HEK293 (cell line): ENCODE data around the gene RAP1GAP.
A peak's percentile ranks its signal among the peaks of the same experiment; 100 is the strongest.

Source experiments
- HOXD13 ChIP-seq: sonication (generic); formaldehyde crosslinking; IDR thresholded peaks from 2 replicates; pipeline ENCODE4 v1.8.0; 2022; ENCODE audit warnings: missing genetic modification reagents, borderline replicate concordance
- KLF1 ChIP-seq: fragments of 450-650 bp; formaldehyde crosslinking; IDR thresholded peaks from 2 replicates; pipeline ENCODE4 v1.5.1; 2016; ENCODE audit warnings: missing biosample characterization, missing genetic modification characterization
- KLF10 ChIP-seq: fragments of 450-650 bp; IDR thresholded peaks from 2 replicates; pipeline ENCODE4 v1.5.1; 2018; ENCODE audit warnings: missing biosample characterization, mild to moderate bottlenecking, missing genetic modification characterization
- KLF16 ChIP-seq: fragments of 450-650 bp; formaldehyde crosslinking; IDR thresholded peaks from 2 replicates; pipeline ENCODE4 v1.5.1; 2017; ENCODE audit warnings: missing biosample characterization, missing genetic modification characterization
- OSR2 ChIP-seq: fragments of 450-650 bp; formaldehyde crosslinking; IDR thresholded peaks from 2 replicates; pipeline ENCODE4 v1.5.1; 2016; ENCODE audit warnings: missing biosample characterization, missing genetic modification characterization
- OVOL3 ChIP-seq: fragments of 450-650 bp; formaldehyde crosslinking; IDR thresholded peaks from 2 replicates; pipeline ENCODE4 v1.5.1; 2016; ENCODE audit warnings: missing biosample characterization, missing genetic modification characterization
- REPIN1 ChIP-seq: fragments of 450-650 bp; formaldehyde crosslinking; IDR thresholded peaks from 2 replicates; pipeline ENCODE4 v1.5.1; 2017; ENCODE audit warnings: missing biosample characterization, missing genetic modification characterization, low read depth
- SP7 ChIP-seq: fragments of 450-650 bp; formaldehyde crosslinking; IDR thresholded peaks from 2 replicates; pipeline ENCODE4 v1.5.1; 2016; ENCODE audit warnings: missing biosample characterization, missing genetic modification characterization
- TCF7L2 ChIP-seq: IDR thresholded peaks from 2 replicates; pipeline ENCODE4 v1.6.1; 2011; ENCODE audit warnings: low read depth, mild to moderate bottlenecking, inconsistent platforms, low read length, moderate library complexity, borderline replicate concordance
- ZBTB20 ChIP-seq: fragments of 450-650 bp; formaldehyde crosslinking; IDR thresholded peaks from 2 replicates; pipeline ENCODE4 v1.5.1; 2016; ENCODE audit warnings: missing biosample characterization, missing genetic modification characterization
- ZNF174 ChIP-seq: fragments of 450-650 bp; formaldehyde crosslinking; IDR thresholded peaks from 2 replicates; pipeline ENCODE4 v1.5.0; 2017; ENCODE audit warnings: missing biosample characterization, mild to moderate bottlenecking, missing genetic modification characterization
- ZNF2 ChIP-seq: fragments of 450-650 bp; formaldehyde crosslinking; IDR thresholded peaks from 2 replicates; pipeline ENCODE4 v1.5.1; 2016; ENCODE audit warnings: missing biosample characterization, missing genetic modification characterization
- ZNF211 ChIP-seq: fragments of 450-650 bp; formaldehyde crosslinking; IDR thresholded peaks from 2 replicates; pipeline ENCODE4 v1.5.1; 2016; ENCODE audit warnings: low read depth, missing biosample characterization, missing genetic modification characterization
- ZNF324 ChIP-seq: fragments of 450-650 bp; formaldehyde crosslinking; IDR thresholded peaks from 2 replicates; pipeline ENCODE4 v1.5.1; 2016; ENCODE audit warnings: missing biosample characterization, missing genetic modification characterization
- ZNF335 ChIP-seq: fragments of 450-650 bp; formaldehyde crosslinking; conservative IDR thresholded peaks from 2 replicates; pipeline ENCODE4 v1.5.1; 2016; ENCODE audit warnings: missing biosample characterization, missing genetic modification characterization
- ZNF530 ChIP-seq: fragments of 450-650 bp; formaldehyde crosslinking; IDR thresholded peaks from 2 replicates; pipeline ENCODE4 v1.5.1; 2016; ENCODE audit warnings: low read depth, missing biosample characterization, missing genetic modification characterization
- ZNF548 ChIP-seq: fragments of 450-650 bp; formaldehyde crosslinking; IDR thresholded peaks from 2 replicates; pipeline ENCODE4 v1.5.1; 2016; ENCODE audit warnings: missing biosample characterization, missing genetic modification characterization
- ZNF549 ChIP-seq: fragments of 450-650 bp; IDR thresholded peaks from 2 replicates; pipeline ENCODE4 v1.5.1; 2018; ENCODE audit warnings: missing biosample characterization, missing genetic modification characterization, mild to moderate bottlenecking, inconsistent platforms, moderate library complexity
- ZNF571 ChIP-seq: fragments of 450-650 bp; formaldehyde crosslinking; IDR thresholded peaks from 2 replicates; pipeline ENCODE4 v1.5.0; 2017; ENCODE audit warnings: missing biosample characterization, missing genetic modification characterization
- ZNF629 ChIP-seq: fragments of 450-650 bp; formaldehyde crosslinking; IDR thresholded peaks from 2 replicates; pipeline ENCODE4 v1.5.1; 2017; ENCODE audit warnings: missing biosample characterization, missing genetic modification characterization
- ZSCAN23 ChIP-seq: fragments of 450-650 bp; formaldehyde crosslinking; IDR thresholded peaks from 2 replicates; pipeline ENCODE4 v1.5.1; 2016; ENCODE audit warnings: missing biosample characterization, missing genetic modification characterization
- TF ChIP-seq, protein P1 (sequence below): fragments of 450-650 bp; formaldehyde crosslinking; IDR thresholded peaks from 2 replicates; pipeline ENCODE4 v1.5.1; 2016; ENCODE audit warnings: missing biosample characterization, missing genetic modification characterization
- TF ChIP-seq, protein P2 (sequence below): fragments of 450-650 bp; IDR thresholded peaks from 2 replicates; pipeline ENCODE4 v1.5.1; 2018; ENCODE audit warnings: missing biosample characterization, missing genetic modification characterization
- TF ChIP-seq, protein P3 (sequence below): fragments of 450-650 bp; formaldehyde crosslinking; IDR thresholded peaks from 2 replicates; pipeline ENCODE4 v1.5.1; 2016; ENCODE audit warnings: missing biosample characterization, missing genetic modification characterization
- TF ChIP-seq, protein P4 (sequence below): fragments of 450-650 bp; formaldehyde crosslinking; IDR thresholded peaks from 2 replicates; pipeline ENCODE4 v1.5.1; 2017; ENCODE audit warnings: missing biosample characterization, mild to moderate bottlenecking, missing genetic modification characterization, moderate library complexity
- TF ChIP-seq, protein P5 (sequence below): fragments of 450-650 bp; formaldehyde crosslinking; IDR thresholded peaks from 2 replicates; pipeline ENCODE4 v1.5.1; 2016; ENCODE audit warnings: missing biosample characterization, missing genetic modification characterization, borderline replicate concordance
- TF ChIP-seq, protein P6 (sequence below): fragments of 450-650 bp; formaldehyde crosslinking; IDR thresholded peaks from 2 replicates; pipeline ENCODE4 v1.5.1; 2016; ENCODE audit warnings: missing biosample characterization, missing genetic modification characterization, borderline replicate concordance
- TF ChIP-seq, protein P7 (sequence below): fragments of 450-650 bp; formaldehyde crosslinking; IDR thresholded peaks from 2 replicates; pipeline ENCODE4 v1.5.1; 2016; ENCODE audit warnings: missing biosample characterization, missing genetic modification characterization

RAP1GAP gene

DNA sequence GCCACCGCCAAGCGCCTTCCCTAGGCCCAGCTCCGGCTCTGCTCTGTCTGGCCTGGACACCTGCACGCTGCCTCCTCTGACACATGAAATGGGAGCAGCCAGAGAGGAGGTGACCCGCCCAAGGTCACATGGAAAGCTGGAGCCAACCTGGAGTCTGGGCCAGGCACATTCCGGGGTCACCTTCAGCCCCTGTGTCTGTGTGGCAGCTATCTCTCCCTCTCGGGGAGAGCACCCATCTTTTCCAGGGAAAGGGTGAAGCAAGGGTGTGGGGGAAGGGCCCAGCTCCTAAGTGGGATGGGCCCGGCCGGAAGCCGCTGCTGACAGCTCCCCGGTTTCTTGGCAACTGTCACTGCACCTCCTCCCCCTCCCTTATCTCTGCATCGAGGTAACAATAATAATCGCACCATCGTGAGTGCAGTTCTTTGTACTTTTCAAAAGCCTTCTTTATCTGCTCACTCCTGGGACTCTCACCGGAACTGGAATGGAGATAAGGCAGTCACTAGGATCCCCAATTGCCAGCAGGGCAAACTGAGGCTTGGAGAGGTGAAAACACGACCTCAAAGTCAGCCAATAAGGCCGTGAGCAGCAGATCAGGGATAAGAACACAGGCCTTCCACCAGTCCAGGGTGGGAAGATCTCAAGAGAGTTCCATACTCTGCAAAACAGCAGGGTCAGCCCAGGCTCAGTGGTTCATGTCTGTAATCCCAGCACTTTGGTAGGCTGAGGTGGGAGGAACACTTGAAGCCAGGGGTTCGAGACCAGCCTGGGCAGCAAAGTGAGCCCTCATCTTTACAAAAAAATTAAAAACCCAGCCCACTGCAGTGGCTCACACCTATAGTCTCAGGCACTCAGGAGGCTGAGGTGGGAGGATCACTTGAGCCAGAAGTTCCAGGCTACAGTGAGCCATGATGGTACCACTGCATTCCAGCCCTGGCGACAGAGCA lies 36.9 kb downstream of the RAP1GAP start (continued):
- TF ChIP-seq KLF1 (tag by site-specific recombination) (peak; percentile 48), ZNF324 (tag by site-specific recombination) (no peak), ZNF174 (tag by site-specific recombination) (no peak), ZBTB20 (0 out of 2 replicates have a peak, but pooled peaks have one; percentile 32), REPIN1 (no peak), ZNF548 (tag by site-specific recombination) (no peak; the same call in 1 of the 2 replicates), ZNF530 (tag by site-specific recombination) (no peak), ZNF2 (tag by site-specific recombination) (no peak), OVOL3 (tag by site-specific recombination) (no peak), KLF16 (tag by site-specific recombination) (no peak), HOXD13 (CRISPR knock-in tag) (no peak), ZNF211 (tag by site-specific recombination) (no peak), ZNF571 (tag by site-specific recombination) (no peak), SP7 (tag by site-specific recombination) (peak; percentile 41; the same call in 1 of the 2 replicates), ZNF629 (tag by site-specific recombination) (no peak), ZNF335 (tag by site-specific recombination) (no peak), ZSCAN23 (no peak), KLF10 (tag by site-specific recombination) (no peak), TCF7L2 (peak; percentile 73; the same call in 1 of the 2 replicates), OSR2 (peak; percentile 64), ZNF549 (tag by site-specific recombination) (no peak)
- TF ChIP-seq, protein P1, sequence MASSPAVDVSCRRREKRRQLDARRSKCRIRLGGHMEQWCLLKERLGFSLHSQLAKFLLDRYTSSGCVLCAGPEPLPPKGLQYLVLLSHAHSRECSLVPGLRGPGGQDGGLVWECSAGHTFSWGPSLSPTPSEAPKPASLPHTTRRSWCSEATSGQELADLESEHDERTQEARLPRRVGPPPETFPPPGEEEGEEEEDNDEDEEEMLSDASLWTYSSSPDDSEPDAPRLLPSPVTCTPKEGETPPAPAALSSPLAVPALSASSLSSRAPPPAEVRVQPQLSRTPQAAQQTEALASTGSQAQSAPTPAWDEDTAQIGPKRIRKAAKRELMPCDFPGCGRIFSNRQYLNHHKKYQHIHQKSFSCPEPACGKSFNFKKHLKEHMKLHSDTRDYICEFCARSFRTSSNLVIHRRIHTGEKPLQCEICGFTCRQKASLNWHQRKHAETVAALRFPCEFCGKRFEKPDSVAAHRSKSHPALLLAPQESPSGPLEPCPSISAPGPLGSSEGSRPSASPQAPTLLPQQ (tag by site-specific recombination): peak; percentile 77
- TF ChIP-seq, protein P2, sequence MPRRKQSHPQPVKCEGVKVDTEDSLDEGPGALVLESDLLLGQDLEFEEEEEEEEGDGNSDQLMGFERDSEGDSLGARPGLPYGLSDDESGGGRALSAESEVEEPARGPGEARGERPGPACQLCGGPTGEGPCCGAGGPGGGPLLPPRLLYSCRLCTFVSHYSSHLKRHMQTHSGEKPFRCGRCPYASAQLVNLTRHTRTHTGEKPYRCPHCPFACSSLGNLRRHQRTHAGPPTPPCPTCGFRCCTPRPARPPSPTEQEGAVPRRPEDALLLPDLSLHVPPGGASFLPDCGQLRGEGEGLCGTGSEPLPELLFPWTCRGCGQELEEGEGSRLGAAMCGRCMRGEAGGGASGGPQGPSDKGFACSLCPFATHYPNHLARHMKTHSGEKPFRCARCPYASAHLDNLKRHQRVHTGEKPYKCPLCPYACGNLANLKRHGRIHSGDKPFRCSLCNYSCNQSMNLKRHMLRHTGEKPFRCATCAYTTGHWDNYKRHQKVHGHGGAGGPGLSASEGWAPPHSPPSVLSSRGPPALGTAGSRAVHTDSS (tag by site-specific recombination): no peak
- TF ChIP-seq, protein P3, sequence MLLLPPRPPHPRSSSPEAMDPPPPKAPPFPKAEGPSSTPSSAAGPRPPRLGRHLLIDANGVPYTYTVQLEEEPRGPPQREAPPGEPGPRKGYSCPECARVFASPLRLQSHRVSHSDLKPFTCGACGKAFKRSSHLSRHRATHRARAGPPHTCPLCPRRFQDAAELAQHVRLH (tag by site-specific recombination): no peak
- TF ChIP-seq, protein P4, sequence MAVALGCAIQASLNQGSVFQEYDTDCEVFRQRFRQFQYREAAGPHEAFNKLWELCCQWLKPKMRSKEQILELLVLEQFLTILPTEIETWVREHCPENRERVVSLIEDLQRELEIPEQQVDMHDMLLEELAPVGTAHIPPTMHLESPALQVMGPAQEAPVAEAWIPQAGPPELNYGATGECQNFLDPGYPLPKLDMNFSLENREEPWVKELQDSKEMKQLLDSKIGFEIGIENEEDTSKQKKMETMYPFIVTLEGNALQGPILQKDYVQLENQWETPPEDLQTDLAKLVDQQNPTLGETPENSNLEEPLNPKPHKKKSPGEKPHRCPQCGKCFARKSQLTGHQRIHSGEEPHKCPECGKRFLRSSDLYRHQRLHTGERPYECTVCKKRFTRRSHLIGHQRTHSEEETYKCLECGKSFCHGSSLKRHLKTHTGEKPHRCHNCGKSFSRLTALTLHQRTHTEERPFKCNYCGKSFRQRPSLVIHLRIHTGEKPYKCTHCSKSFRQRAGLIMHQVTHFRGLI (tag by site-specific recombination): no peak
- TF ChIP-seq, protein P5, sequence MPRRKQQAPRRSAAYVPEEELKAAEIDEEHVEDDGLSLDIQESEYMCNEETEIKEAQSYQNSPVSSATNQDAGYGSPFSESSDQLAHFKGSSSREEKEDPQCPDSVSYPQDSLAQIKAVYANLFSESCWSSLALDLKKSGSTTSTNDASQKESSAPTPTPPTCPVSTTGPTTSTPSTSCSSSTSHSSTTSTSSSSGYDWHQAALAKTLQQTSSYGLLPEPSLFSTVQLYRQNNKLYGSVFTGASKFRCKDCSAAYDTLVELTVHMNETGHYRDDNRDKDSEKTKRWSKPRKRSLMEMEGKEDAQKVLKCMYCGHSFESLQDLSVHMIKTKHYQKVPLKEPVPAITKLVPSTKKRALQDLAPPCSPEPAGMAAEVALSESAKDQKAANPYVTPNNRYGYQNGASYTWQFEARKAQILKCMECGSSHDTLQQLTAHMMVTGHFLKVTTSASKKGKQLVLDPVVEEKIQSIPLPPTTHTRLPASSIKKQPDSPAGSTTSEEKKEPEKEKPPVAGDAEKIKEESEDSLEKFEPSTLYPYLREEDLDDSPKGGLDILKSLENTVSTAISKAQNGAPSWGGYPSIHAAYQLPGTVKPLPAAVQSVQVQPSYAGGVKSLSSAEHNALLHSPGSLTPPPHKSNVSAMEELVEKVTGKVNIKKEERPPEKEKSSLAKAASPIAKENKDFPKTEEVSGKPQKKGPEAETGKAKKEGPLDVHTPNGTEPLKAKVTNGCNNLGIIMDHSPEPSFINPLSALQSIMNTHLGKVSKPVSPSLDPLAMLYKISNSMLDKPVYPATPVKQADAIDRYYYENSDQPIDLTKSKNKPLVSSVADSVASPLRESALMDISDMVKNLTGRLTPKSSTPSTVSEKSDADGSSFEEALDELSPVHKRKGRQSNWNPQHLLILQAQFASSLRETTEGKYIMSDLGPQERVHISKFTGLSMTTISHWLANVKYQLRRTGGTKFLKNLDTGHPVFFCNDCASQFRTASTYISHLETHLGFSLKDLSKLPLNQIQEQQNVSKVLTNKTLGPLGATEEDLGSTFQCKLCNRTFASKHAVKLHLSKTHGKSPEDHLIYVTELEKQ (tag by site-specific recombination): no peak
- TF ChIP-seq, protein P6, sequence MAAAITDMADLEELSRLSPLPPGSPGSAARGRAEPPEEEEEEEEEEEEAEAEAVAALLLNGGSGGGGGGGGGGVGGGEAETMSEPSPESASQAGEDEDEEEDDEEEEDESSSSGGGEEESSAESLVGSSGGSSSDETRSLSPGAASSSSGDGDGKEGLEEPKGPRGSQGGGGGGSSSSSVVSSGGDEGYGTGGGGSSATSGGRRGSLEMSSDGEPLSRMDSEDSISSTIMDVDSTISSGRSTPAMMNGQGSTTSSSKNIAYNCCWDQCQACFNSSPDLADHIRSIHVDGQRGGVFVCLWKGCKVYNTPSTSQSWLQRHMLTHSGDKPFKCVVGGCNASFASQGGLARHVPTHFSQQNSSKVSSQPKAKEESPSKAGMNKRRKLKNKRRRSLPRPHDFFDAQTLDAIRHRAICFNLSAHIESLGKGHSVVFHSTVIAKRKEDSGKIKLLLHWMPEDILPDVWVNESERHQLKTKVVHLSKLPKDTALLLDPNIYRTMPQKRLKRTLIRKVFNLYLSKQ (tag by site-specific recombination): no peak
- TF ChIP-seq, protein P7, sequence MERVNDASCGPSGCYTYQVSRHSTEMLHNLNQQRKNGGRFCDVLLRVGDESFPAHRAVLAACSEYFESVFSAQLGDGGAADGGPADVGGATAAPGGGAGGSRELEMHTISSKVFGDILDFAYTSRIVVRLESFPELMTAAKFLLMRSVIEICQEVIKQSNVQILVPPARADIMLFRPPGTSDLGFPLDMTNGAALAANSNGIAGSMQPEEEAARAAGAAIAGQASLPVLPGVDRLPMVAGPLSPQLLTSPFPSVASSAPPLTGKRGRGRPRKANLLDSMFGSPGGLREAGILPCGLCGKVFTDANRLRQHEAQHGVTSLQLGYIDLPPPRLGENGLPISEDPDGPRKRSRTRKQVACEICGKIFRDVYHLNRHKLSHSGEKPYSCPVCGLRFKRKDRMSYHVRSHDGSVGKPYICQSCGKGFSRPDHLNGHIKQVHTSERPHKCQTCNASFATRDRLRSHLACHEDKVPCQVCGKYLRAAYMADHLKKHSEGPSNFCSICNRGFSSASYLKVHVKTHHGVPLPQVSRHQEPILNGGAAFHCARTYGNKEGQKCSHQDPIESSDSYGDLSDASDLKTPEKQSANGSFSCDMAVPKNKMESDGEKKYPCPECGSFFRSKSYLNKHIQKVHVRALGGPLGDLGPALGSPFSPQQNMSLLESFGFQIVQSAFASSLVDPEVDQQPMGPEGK (tag by site-specific recombination): no peak
